LNCAP (cell line): ENCODE results near the gene HDAC4.

ENCODE experiments used
- CTCF ChIP-seq: fragments of 450-650 bp; IDR thresholded peaks from 2 replicates; pipeline ENCODE4 v1.5.1; 2017; ENCODE audit warnings: mild to moderate bottlenecking

The HDAC4 gene

GRCh38 chr2:239310401-239311061 lies 90.3 kb downstream of the HDAC4 start:
- TF ChIP-seq CTCF = no peak

- no peak for TF ChIP-seq CTCF
Measured at GRCh38 chr2:239309398-239310245, 91.2 kb downstream of the HDAC4 start.

GRCh38 chr2:239308661-239309397 lies 92.0 kb downstream of the HDAC4 start:
- TF ChIP-seq CTCF = no peak

- no peak for TF ChIP-seq CTCF
Measured at GRCh38 chr2:239307921-239308613, 92.8 kb downstream of the HDAC4 start.

- no peak for TF ChIP-seq CTCF
Measured at GRCh38 chr2:239307221-239307569, 93.6 kb downstream of the HDAC4 start.

GRCh38 chr2:239306274-239307220 lies 94.3 kb downstream of the HDAC4 start:
- no peak for TF ChIP-seq CTCF
